ENCODE results near the gene FAM117A. TPM values are rescaled to one million over a fixed set of nuclear protein-coding genes. Genes with fewer than 3 reads are reported as not detected.
"Not testable (repeated sequence)": the region's sequence is repeated elsewhere in the genome, so short reads cannot be mapped to it uniquely, and the experiment has no call there.

Gene FAM117A
- total RNA-seq, 1 donor from 2014 or later, result 8.1 TPM

DNA sequence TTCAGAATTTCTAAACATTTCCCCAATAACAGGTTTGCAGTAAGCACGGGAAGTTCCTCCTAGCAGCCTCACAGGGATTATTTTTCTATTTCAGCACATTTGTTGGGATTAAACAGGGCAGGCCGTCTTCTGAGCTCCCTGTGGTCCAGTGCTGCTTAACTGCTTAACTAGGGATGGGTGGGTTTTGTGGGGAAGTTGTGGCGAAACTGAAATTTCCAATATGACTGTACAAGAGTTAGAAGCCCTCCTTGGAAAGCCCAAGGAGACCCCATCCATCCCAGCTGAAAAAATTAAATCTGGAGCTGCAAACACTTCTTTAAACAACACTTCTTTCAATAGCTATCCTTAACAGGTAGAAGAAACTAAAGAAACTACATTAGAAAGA is 22.2 kb downstream of the FAM117A start:
- no peak for DNase-seq (ENCODE audit: extremely low read depth, low read depth, low spot score)

DNA sequence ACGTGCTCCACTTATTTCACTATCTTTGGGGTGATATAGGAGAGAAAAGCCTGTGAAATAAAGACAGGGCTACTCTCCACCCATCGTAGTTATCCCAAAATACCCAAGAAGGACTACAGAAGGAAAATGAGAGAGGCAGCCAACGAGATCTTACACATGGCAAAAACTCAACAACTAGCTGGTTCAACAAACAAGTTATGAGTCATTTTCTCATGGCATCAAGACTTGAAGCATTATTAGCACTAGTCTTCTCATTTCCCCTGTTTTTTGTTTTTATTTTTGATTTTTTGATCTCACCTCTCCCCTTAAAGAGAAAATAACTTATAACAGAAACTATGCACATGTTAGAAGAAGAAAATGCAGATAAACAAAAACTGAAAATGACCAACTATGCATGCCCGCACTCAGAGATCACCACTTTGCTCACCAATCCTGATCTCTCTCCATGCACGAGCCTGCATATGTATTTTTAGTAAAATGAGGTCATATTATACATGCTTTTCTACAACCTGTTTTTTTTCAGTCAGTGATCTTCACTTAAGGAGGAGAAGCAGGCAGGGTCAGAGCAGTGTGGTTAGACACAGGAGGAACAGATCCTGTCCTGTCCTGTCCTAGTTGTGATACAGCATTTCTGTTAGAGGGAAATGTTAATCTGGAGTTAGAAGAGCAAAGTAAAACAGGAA is 22.8 kb downstream of the FAM117A start:
- DNase-seq (ENCODE audit: extremely low read depth, low read depth, low spot score), result no peak

- no peak for DNase-seq (ENCODE audit: extremely low read depth, low read depth, low spot score)
Observed at GRCh38 chr17:49739641-49740271, 24.2 kb downstream of the FAM117A start.

GRCh38 chr17:49738456-49739163 is 25.3 kb downstream of the FAM117A start:
- DNase-seq (ENCODE audit: extremely low read depth, low read depth, low spot score), result no peak

GRCh38 chr17:49734515-49735490 is 29.1 kb downstream of the FAM117A start:
- no peak for DNase-seq (ENCODE audit: extremely low read depth, low read depth, low spot score)

GRCh38 chr17:49731435-49731831 is 32.5 kb downstream of the FAM117A start:
- no peak for DNase-seq (ENCODE audit: extremely low read depth, low read depth, low spot score)

- no peak for DNase-seq (ENCODE audit: extremely low read depth, low read depth, low spot score)
Observed at GRCh38 chr17:49730785-49731434, 33.0 kb downstream of the FAM117A start.

DNA sequence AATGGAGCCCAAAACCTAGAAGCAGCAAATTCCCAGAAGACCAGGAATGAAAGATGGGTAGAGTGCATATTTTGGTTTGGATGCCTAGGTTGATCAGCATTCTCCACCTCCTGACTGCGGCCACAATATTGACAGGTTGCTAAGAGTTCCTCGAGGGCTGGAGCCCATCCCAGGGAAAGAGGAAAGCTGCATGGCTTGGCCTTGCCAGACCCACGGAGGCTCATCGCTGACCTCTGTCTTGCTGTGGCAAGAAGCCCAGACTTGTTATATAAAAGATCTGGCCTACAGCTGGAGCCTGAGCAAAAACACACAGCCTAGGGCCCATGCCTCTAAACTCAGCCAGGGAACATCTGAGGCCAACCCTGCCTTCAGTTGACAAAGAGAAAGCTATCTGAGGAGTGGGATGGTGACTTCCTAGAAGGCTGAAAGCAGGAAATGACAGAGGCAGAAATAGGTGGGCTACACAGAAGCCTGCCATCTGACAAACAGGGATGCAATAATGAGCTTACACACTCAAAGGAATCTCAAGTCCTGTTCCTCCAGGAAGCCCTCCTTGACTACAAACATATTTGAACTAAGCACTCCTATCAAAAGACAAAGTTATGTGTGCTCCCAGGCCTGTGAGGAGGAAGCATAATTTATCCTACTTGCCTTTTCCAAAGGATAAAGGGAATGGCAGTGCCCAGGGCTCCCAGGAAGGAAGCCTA is 33.7 kb downstream of the FAM117A start:
- DNase-seq (ENCODE audit: extremely low read depth, low read depth, low spot score), result no peak

DNA sequence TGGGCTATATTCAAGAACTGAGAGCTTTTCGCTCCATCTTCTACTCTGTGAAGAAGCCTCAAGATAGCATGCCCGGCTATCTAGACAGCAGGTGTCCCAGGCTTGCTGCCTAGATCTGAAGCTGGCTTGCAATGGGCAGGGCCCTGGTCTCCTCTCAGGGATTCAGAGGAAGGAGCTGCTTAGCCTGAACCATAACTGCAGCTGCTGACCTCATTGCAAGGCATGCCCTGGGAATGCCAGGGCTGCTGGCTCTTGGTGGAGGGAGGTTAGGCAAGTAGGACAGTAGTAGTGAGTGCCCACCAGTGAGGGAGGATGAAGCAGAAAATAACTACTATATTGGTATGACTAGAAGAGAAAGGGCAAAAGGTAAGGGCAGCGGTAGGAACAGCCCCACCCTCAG is 34.9 kb downstream of the FAM117A start:
- no peak for DNase-seq (ENCODE audit: extremely low read depth, low read depth, low spot score)

GRCh38 chr17:49728425-49728824 is 35.5 kb downstream of the FAM117A start:
- DNase-seq (ENCODE audit: extremely low read depth, low read depth, low spot score), result no peak

DNA sequence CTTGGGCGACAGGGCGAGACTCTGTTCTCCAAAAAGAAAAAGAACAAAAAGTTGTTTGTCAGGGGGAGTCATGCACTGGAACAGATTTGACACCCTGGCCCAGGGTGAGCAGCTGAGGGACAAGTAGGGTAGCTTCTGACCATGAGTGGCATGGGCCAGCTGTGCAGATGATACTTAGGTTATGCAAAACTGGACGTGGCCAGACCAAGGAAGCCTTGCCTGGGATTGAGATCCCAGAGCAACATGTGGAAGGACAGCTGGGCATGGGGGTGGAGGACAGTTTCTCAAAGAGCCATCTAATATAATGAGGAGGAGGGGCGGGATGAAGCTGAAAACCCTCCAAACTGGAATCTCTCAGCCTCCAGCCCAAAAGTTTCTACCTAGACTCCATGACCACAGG is 36.6 kb downstream of the FAM117A start:
- DNase-seq (ENCODE audit: extremely low read depth, low read depth, low spot score), result no peak

DNA sequence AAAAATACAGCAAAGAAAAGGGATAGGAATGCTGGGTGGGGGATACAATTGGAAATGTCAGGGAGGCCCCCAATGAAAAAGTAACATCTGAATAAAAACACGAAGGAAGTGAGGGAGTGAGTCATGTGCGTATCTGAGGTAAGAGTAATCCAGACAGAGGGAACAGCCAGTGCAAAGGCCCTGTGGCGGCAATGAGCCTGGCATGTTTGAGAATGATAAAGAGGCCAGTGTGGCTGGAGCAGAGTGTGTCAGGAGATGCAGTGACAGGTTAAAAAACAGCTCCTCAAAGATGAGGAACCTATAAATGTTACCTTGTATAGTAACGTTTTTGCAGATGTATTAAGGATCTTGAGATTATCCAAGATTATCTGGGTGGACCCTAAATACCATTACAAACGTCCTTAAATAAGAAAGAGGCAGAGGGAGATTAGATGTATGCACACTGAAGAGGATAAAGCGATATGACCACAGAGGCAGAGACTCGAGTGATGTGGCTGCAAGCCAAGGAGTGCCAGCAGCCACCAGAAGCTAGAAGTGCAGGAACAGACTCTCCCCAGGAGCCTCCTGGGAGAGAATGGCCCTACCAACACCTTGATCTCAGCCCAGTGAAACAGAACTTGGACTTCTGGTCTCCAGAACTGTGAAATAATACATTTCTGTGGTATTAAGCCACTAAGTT is 38.3 kb downstream of the FAM117A start:
- no peak for DNase-seq (ENCODE audit: extremely low read depth, low read depth, low spot score)

GRCh38 chr17:49724552-49724951 is 39.4 kb downstream of the FAM117A start:
- DNase-seq (ENCODE audit: extremely low read depth, low read depth, low spot score), result not testable (repeated sequence)

GRCh38 chr17:49723423-49723822 is 40.5 kb downstream of the FAM117A start:
- no peak for DNase-seq (ENCODE audit: extremely low read depth, low read depth, low spot score)

- DNase-seq (ENCODE audit: extremely low read depth, low read depth, low spot score), result no peak
Observed at GRCh38 chr17:49722066-49722465, 41.9 kb downstream of the FAM117A start.

DNA sequence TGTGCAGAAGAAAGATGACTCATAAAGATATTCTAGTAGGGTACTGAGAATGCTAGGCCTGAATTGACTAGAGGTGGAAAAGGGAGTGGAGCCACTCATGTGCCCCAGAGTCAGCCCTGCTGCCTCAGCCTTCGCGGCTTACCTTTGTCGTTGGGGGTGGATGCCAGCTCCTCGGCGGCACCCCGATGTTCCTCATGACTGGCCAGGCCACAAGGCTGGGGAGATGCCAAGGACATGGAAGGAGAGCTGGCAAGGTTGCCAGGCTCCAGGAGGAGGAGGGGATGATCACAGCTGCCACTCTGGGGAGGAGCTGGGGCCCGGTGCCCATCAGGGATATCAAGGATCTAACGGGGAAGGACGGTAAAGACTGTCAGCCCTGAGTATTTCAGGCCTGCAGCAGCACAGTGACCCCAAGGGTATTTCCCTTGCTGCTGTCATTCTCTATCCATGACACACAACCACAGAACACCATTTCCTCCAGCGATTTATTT is 46.5 kb downstream of the FAM117A start:
- no peak for DNase-seq (ENCODE audit: extremely low read depth, low read depth, low spot score)

GRCh38 chr17:49716668-49717364 is 47.1 kb downstream of the FAM117A start:
- no peak for DNase-seq (ENCODE audit: extremely low read depth, low read depth, low spot score)

GRCh38 chr17:49715717-49716279 is 48.1 kb downstream of the FAM117A start:
- no peak for DNase-seq (ENCODE audit: extremely low read depth, low read depth, low spot score)
